Measurements from ENCODE around the gene TXNRD2.

- no peak for TF ChIP-seq CTCF (IDR thresholded peaks at IDR 0.05)
- TF ChIP-seq POLR2A (IDR thresholded peaks at IDR 0.05) = no peak
These were observed 68.3 kb downstream of the TXNRD2 start for GRCh38 chr22:19873138-19873959.

All from right lobe of liver (tissue), 4 donors.